ENCODE results near the gene IGF1R. TPM values are rescaled to one million over a fixed set of nuclear protein-coding genes. Genes with fewer than 3 reads are reported as not detected.

The IGF1R gene
- total RNA-seq, 2 experiments from 2014 or later: 17.7 to 18.9 TPM

- H3K4me3 Mint-ChIP-seq: no peak overlapping the region
- H3K27ac Mint-ChIP-seq: no peak overlapping the region
- H3K9me3 Mint-ChIP-seq: no peaks in the 10 kb centered on the region
- H3K27me3 Mint-ChIP-seq: no peaks in the 10 kb centered on the region
- H3K36me3 Mint-ChIP-seq: peaks cover 2% of the 10 kb centered on the region
- H3K4me1 Mint-ChIP-seq: peaks cover 12% of the 10 kb centered on the region
- DNase-seq: no peak
Observed at GRCh38 chr15:98903377-98904018, 255.2 kb downstream of the IGF1R start.

DNA sequence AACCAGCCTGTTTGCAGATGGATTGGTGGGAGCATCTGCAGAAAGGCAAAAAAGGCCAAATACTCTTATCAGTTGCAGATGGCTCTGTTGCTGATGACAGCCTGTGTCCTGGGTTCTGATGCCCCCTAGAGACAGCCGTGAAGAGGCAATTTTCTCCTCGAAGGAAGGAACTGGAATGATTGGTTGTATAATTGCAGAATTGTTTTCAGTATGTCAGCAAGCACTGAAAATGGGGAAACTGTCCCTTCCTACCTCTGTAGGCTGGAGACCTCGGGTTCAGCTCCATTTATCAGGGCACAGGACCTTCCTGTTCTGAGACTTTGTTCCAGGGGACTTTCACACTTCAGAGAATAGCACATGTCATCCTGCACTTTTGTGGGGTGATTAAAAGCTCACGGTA, 256.2 kb downstream of the IGF1R start:
- no peak overlapping the region for H3K4me3 Mint-ChIP-seq
- peaks cover 2% of the 10 kb centered on the region for H3K36me3 Mint-ChIP-seq
- no peaks in the 10 kb centered on the region for H3K27me3 Mint-ChIP-seq
- DNase-seq: peak; percentile 15
- peaks cover 12% of the 10 kb centered on the region for H3K4me1 Mint-ChIP-seq
- H3K9me3 Mint-ChIP-seq: no peaks in the 10 kb centered on the region
- no peak overlapping the region for H3K27ac Mint-ChIP-seq

DNA sequence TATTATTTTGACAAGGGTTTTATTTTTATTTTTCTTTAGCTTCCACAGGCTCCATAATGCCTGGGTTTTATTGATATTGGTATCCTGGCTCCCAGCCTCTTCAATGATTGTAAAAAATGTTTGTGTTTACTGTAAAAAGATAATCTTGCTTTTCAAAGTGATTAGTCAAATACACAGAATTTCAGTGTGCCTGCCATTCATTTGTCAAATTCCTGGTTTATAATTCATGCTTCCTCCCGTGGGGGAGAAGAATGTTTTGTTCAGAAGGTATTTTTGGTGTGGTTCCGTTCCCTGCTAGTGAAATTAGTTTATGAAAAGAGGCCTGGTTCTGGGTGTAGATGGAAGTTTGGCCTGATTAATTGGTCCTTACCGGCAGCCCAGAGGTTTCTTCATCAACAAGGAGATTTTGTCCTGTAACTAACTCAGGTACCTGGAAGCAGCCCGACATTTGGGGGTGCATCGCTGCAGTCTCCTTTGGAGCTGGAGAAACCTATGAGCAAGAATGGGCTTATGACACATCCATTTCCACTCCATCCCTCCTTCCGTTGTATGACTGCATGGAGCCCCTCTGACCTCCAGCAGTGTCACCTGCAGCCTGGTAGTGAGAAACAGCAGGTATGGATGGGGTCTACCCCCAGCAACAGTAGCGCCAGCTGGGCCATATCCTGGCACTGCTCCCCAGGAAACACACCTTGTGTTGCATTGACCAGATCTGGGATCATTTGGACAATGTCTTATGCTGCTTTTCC, 257.8 kb downstream of the IGF1R start:
- Mint-ChIP-seq H3K9me3 (no peaks in the 10 kb centered on the region), H3K27me3 (no peaks in the 10 kb centered on the region), H3K4me3 (no peak overlapping the region), H3K4me1 (peaks cover 12% of the 10 kb centered on the region), H3K36me3 (peaks cover 2% of the 10 kb centered on the region), H3K27ac (no peak overlapping the region)
- no peak for DNase-seq

- Mint-ChIP-seq H3K36me3 (peaks cover 2% of the 10 kb centered on the region), H3K4me3 (no peak overlapping the region), H3K4me1 (peaks cover 8% of the 10 kb centered on the region), H3K27me3 (no peaks in the 10 kb centered on the region), H3K9me3 (no peaks in the 10 kb centered on the region), H3K27ac (no peak overlapping the region)
- DNase-seq: no peak
Observed at GRCh38 chr15:98906712-98907083, 258.4 kb downstream of the IGF1R start.

GRCh38 chr15:98907927-98908471, 259.7 kb downstream of the IGF1R start:
- DNase-seq: no peak
- H3K27me3 Mint-ChIP-seq: no peaks in the 10 kb centered on the region
- H3K4me1 Mint-ChIP-seq: peaks cover 8% of the 10 kb centered on the region
- no peaks in the 10 kb centered on the region for H3K9me3 Mint-ChIP-seq
- peaks cover 8% of the 10 kb centered on the region for H3K36me3 Mint-ChIP-seq
- no peak overlapping the region for H3K4me3 Mint-ChIP-seq
- H3K27ac Mint-ChIP-seq: no peak overlapping the region

DNA sequence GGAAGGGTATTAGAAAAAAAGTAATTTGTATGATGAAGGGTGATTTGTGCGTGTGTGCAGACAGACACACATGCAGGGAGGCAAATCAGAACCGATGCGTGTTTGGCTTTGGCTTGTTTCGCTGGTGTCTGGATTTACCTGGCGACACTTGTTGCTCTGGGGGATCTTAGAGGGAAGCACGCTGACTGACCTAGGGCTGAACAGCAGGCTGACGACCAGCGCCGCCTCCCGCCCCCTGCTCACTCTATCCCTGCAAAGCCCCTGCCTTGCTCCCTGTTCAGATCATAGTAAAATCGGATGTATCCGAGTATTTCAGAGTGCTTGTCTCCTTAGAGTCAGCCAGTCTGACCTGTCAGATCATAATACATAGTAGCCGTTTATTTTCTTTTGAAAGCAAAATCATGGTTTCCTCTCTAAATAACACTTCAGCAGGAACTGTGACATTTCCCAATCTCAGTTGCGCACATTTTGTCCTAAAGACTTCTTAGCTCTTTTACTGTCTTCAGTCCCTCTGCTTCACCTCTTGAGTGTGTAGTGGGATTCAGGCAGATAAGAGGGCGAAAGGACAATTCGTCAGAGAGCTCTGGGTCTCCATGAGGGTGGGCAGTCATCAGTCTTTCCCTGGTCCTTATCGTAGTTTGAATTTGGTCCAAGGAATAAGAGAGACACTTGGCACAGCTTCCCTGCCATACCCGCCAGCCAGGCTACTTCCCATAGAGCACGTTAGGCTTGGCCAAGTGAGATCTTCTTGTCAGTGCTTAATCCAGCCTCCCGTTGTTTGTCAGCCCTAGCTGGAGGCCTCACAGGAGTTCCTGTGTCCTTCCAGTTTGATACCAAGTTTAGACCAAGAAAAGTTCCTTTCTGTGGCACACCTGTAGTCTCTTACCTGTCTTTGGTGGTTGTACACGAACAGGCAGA, 261.9 kb downstream of the IGF1R start:
- Mint-ChIP-seq H3K9me3 (no peaks in the 10 kb centered on the region), H3K4me1 (peaks cover 4% of the 10 kb centered on the region), H3K4me3 (no peak overlapping the region), H3K27ac (no peak overlapping the region), H3K36me3 (peaks cover 6% of the 10 kb centered on the region), H3K27me3 (no peaks in the 10 kb centered on the region)
- DNase-seq: no peak

DNA sequence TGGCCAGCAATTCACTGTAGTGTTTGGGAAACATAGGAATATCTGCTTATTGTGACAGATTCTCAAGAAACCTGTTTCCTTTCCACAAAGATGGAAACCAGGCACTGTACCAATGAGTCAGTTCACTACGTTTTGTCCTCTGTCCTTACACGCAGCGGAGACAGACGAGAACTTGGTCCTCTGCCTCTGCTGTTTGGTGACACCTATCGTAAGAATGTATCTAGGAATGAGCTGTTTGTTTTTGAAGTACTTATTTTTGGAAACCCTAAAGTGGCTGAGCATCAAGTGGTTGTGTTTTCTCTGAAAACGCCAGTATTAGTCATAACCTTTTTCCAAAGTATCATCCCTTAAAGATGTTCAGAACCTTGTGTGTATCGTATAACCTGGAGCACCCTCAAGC, 266.3 kb downstream of the IGF1R start:
- no peak overlapping the region for H3K4me3 Mint-ChIP-seq
- H3K4me1 Mint-ChIP-seq: peaks cover 12% of the 10 kb centered on the region
- H3K9me3 Mint-ChIP-seq: no peaks in the 10 kb centered on the region
- H3K36me3 Mint-ChIP-seq: peaks cover 26% of the 10 kb centered on the region
- DNase-seq: no peak
- H3K27ac Mint-ChIP-seq: no peak overlapping the region
- H3K27me3 Mint-ChIP-seq: no peaks in the 10 kb centered on the region

DNA sequence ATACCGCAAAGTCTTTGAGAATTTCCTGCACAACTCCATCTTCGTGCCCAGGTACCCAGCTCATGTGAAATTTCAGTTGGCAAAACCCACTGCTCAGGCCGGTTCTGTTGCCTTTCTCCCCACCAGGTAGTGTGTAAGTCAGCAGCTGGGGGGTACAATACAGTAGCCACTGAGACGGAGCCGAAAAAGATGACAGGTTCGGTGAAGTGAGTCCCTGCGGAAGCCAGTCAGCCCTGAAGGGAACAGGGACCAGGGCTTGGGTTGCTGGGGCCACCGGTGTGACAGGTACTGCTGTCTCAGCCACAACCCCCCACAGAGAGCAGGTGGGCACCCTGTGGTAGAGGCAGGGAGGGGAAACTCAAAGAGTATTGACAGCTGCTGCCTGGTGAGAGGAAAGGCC, 268.5 kb downstream of the IGF1R start:
- Mint-ChIP-seq H3K36me3 (peaks cover 26% of the 10 kb centered on the region), H3K27ac (no peak overlapping the region)
- DNase-seq: no peak

GRCh38 chr15:98917417-98917816, 269.1 kb downstream of the IGF1R start:
- no peak overlapping the region for H3K27ac Mint-ChIP-seq
- no peaks in the 10 kb centered on the region for H3K9me3 Mint-ChIP-seq

More for the DNA sequence above, 268.5 kb downstream of the IGF1R start:
- no peak overlapping the region for H3K4me3 Mint-ChIP-seq
- no peaks in the 10 kb centered on the region for H3K9me3 Mint-ChIP-seq
- H3K4me1 Mint-ChIP-seq: peaks cover 20% of the 10 kb centered on the region
- H3K27me3 Mint-ChIP-seq: no peaks in the 10 kb centered on the region

GRCh38 chr15:98920091-98920880, 271.9 kb downstream of the IGF1R start:
- peaks cover 15% of the 10 kb centered on the region for H3K4me1 Mint-ChIP-seq
- H3K27me3 Mint-ChIP-seq: no peaks in the 10 kb centered on the region
- no peak for DNase-seq
- no peak overlapping the region for H3K27ac Mint-ChIP-seq
- no peaks in the 10 kb centered on the region for H3K9me3 Mint-ChIP-seq
- H3K36me3 Mint-ChIP-seq: peaks cover 25% of the 10 kb centered on the region
- no peak overlapping the region for H3K4me3 Mint-ChIP-seq

More at GRCh38 chr15:98917417-98917816, 269.1 kb downstream of the IGF1R start:
- Mint-ChIP-seq H3K36me3 (peaks cover 22% of the 10 kb centered on the region), H3K4me1 (peaks cover 20% of the 10 kb centered on the region), H3K27me3 (no peaks in the 10 kb centered on the region), H3K4me3 (no peak overlapping the region)
- DNase-seq: no peak

- Mint-ChIP-seq H3K4me1 (peaks cover 12% of the 10 kb centered on the region), H3K9me3 (no peaks in the 10 kb centered on the region), H3K4me3 (no peak overlapping the region), H3K27ac (no peak overlapping the region), H3K36me3 (peaks cover 12% of the 10 kb centered on the region), H3K27me3 (no peaks in the 10 kb centered on the region)
- DNase-seq: no peak
Observed at GRCh38 chr15:98923171-98923570, 274.8 kb downstream of the IGF1R start.

DNA sequence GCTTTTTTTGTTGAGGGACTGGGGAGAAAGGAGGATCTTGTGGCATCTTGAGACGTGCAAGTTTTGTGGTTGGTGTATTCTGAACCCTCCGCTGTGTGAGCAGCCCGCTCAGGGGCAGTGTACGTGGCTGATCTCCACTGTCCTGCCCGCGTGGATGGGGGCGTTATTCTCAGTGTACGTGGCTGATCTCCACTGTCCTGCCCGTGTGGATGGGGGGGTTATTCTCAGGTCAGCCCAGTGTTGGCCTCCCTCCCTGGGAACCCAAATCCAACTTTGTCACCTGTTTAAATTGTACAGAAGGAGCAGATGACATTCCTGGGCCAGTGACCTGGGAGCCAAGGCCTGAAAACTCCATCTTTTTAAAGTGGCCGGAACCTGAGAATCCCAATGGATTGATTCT, 275.2 kb downstream of the IGF1R start:
- no peaks in the 10 kb centered on the region for H3K9me3 Mint-ChIP-seq
- H3K27me3 Mint-ChIP-seq: no peaks in the 10 kb centered on the region
- DNase-seq: no peak
- no peak overlapping the region for H3K4me3 Mint-ChIP-seq
- peaks cover 12% of the 10 kb centered on the region for H3K4me1 Mint-ChIP-seq
- no peak overlapping the region for H3K27ac Mint-ChIP-seq
- peaks cover 13% of the 10 kb centered on the region for H3K36me3 Mint-ChIP-seq

DNA sequence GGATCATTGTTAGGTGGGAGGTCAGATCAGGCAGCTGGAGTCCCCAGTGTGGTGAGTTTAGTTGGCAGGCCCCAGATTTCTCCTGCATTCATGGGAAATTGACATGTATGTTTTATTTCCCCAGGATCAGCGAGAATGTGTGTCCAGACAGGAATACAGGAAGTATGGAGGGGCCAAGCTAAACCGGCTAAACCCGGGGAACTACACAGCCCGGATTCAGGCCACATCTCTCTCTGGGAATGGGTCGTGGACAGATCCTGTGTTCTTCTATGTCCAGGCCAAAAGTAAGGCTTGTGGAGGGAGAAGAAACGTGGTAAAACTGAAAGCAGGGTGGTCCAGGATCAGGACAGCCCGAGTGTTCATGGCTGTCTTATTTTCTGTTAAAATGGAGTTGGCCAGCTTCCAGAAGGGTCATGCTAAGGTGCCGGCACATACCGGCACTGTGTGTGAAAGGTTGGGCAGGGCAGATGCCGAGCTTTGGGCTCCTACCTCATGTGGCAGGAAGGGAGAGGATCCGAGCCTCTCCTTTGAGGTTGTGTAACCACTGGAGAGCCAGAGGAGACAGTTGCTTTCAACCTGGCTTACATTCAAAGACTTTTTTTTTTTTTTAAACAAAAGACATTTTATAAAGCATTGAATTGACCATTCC, 276.2 kb downstream of the IGF1R start:
- Mint-ChIP-seq H3K4me1 (peaks cover 8% of the 10 kb centered on the region), H3K9me3 (no peaks in the 10 kb centered on the region), H3K4me3 (no peak overlapping the region), H3K27me3 (no peaks in the 10 kb centered on the region), H3K27ac (no peak overlapping the region), H3K36me3 (peaks cover 9% of the 10 kb centered on the region)
- DNase-seq: no peak

DNA sequence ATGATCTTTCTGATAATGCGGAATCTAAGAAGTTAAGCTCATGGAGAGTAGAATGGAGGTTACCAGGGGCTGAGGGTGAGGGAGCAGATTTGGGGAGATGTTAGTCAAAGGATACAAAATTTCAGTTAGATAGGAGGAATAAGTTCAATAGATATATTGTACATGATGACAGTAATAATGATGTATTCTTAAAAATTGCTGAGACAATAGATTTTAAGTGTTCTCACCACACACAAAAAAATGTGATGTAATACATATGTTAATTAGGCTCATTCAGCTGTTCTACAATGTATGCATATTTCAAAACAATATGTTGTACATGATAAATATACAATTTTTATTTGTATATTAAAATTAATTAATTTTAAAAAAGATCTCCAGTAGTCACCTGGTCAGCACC, 277.9 kb downstream of the IGF1R start:
- H3K27ac Mint-ChIP-seq: no peak overlapping the region

More for the DNA sequence above, 277.9 kb downstream of the IGF1R start:
- H3K4me3 Mint-ChIP-seq: no peak overlapping the region
- no peaks in the 10 kb centered on the region for H3K4me1 Mint-ChIP-seq
- no peaks in the 10 kb centered on the region for H3K27me3 Mint-ChIP-seq
- no peaks in the 10 kb centered on the region for H3K9me3 Mint-ChIP-seq
- no peak for DNase-seq
- H3K36me3 Mint-ChIP-seq: peaks cover 10% of the 10 kb centered on the region
